CD4-positive, alpha-beta T cell (primary cell): ENCODE results near the gene CALCR. TPM values are rescaled to one million over a fixed set of nuclear protein-coding genes. Genes with fewer than 3 reads are reported as not detected.
"Not testable (repeated sequence)": the region's sequence is repeated elsewhere in the genome, so short reads cannot be mapped to it uniquely, and the experiment has no call there.

ENCODE experiments used
- ATAC-seq: fragments of 200-7000 bp; cut with Tn5 transposase; one replicate; pipeline ENCODE4 v1.10.0; 2022; ENCODE audit warnings: mild to moderate bottlenecking; ENCODE audit not compliant: poor library complexity
- CTCF ChIA-PET: fragments of 350-600 bp; sonication (Branson Sonifier 250); formaldehyde crosslinking; loops from one replicate; lab custom pipeline; 2021; ENCODE audit warnings: antibody characterized with exemption, inconsistent platforms; lab: Charles Lee
- POLR2A ChIA-PET: fragments of 350-600 bp; sonication (Branson Sonifier 250); formaldehyde crosslinking; loops from one replicate; lab custom pipeline; 2021; ENCODE audit warnings: antibody characterized with exemption, inconsistent platforms; lab: Charles Lee
- DNase-seq, 14 experiments: peaks; one replicate each; pipeline ENCODE4 v3.0.0-alpha.2; 2013 to 2020; ENCODE audit warnings: mixed read lengths in 2 of 14
- H3K27ac ChIP-seq, 2 donors: one replicate each; pipeline versions ENCODE4 v1.5.1 to v1.7.0; 2013; ENCODE audit warnings: low read length in 2 of 2, low read depth in 1 of 2, mild to moderate bottlenecking in 1 of 2
- H3K27me3 ChIP-seq, 2 experiments: 1 replicate in 1 of 2; 2 replicates in 1 of 2; pipeline versions ENCODE4 v1.6.1 to v1.7.0; 2013; ENCODE audit warnings: low read length in 2 of 2, control low read depth in 1 of 2, mild to moderate bottlenecking in 1 of 2, moderate library complexity in 1 of 2; ENCODE audit not compliant: insufficient read depth in 2 of 2, control insufficient read depth in 1 of 2
- H3K36me3 ChIP-seq: one replicate; pipeline ENCODE4 v1.6.1; 2013; ENCODE audit warnings: low read length, control low read depth; ENCODE audit not compliant: insufficient read depth
- H3K4me1 ChIP-seq: one replicate; pipeline ENCODE4 v1.6.1; 2013; ENCODE audit warnings: low read length, control low read depth; ENCODE audit not compliant: insufficient read depth
- H3K4me3 ChIP-seq: one replicate; pipeline ENCODE4 v1.5.1; 2013; ENCODE audit warnings: mild to moderate bottlenecking, low read length, moderate library complexity
- H3K9me3 ChIP-seq, 2 experiments: 1 replicate in 1 of 2; 2 replicates in 1 of 2; pipeline versions ENCODE4 v1.6.1 to v1.7.0; 2013; ENCODE audit warnings: low read length in 2 of 2, mild to moderate bottlenecking in 2 of 2, control low read depth in 1 of 2, moderate library complexity in 1 of 2; ENCODE audit not compliant: control insufficient read depth in 1 of 2, insufficient read depth in 1 of 2
- H3K27ac Mint-ChIP-seq: one replicate; pipeline ENCODE4 v1.8.0; 2020; ENCODE audit warnings: mixed read lengths
- H3K27me3 Mint-ChIP-seq: one replicate; pipeline ENCODE4 v1.8.0; 2021; ENCODE audit warnings: mixed read lengths
- H3K36me3 Mint-ChIP-seq: one replicate; pipeline ENCODE4 v1.8.0; 2021; ENCODE audit warnings: low read depth, mixed read lengths
- H3K4me1 Mint-ChIP-seq: one replicate; pipeline ENCODE4 v1.8.0; 2021; ENCODE audit warnings: low read depth, mixed read lengths
- H3K4me3 Mint-ChIP-seq: one replicate; pipeline ENCODE4 v1.8.0; 2020; ENCODE audit warnings: mild to moderate bottlenecking, mixed read lengths
- H3K9me3 Mint-ChIP-seq: one replicate; pipeline ENCODE4 v1.8.0; 2020; ENCODE audit warnings: mixed read lengths
- CTCF ChIP-seq: fragments of 200-600 bp; IDR thresholded peaks from one replicate; pipeline ENCODE4 v1.8.0; 2022; ENCODE audit warnings: antibody characterized with exemption, mild to moderate bottlenecking
- intact Hi-C, 2 experiments: fragments of 100-400 bp; cut with DNase I in 1 of 2; cut with micrococcal nuclease in 1 of 2; formaldehyde crosslinking; loops; one replicate each; pipeline versions ENCODE4 v1.15.1 to v1.9.0; 2023 to 2025; cut with DNase I, micrococcal nuclease
- total RNA-seq, 174 experiments: library from RNA in 2 of 174; stranded (reverse) in 2 of 174; gene quantifications; one replicate each; pipeline ENCODE4 v1.2.3 and lab custom pipeline; 2021 to 2026

The CALCR gene
- total RNA-seq, 2 experiments from 2014 or later, result not detected

- H3K27me3 Mint-ChIP-seq, result peaks cover 3% of the 10 kb centered on the region
- Histone ChIP-seq H3K27me3 (no peaks in the 10 kb centered on the region), H3K9me3 (no peaks in the 10 kb centered on the region), H3K4me1 (no peaks in the 10 kb centered on the region), H3K27ac (no peak overlapping the region), H3K4me3 (no peak overlapping the region), H3K36me3 (no peaks in the 10 kb centered on the region)
- ATAC-seq, result no peak
- intact Hi-C loops, result no loop called here
- H3K9me3 Mint-ChIP-seq, result no peaks in the 10 kb centered on the region
- TF ChIP-seq CTCF, result no peak
- H3K4me3 Mint-ChIP-seq, result no peak overlapping the region
- POLR2A ChIA-PET, result no interaction called here
- H3K36me3 Mint-ChIP-seq, result no peaks in the 10 kb centered on the region
- no peak for DNase-seq
- CTCF ChIA-PET, result no interaction called here
- no peak overlapping the region for H3K27ac Mint-ChIP-seq
- no peaks in the 10 kb centered on the region for H3K4me1 Mint-ChIP-seq
Observed at GRCh38 chr7:93594250-93594649, 19.7 kb upstream of the CALCR start.

GRCh38 chr7:93592588-93593266 lies 18.2 kb upstream of the CALCR start:
- Histone ChIP-seq H3K4me1 (no peaks in the 10 kb centered on the region), H3K27ac (no peak overlapping the region), H3K36me3 (no peaks in the 10 kb centered on the region), H3K9me3 (no peaks in the 10 kb centered on the region), H3K4me3 (no peak overlapping the region), H3K27me3 (no peaks in the 10 kb centered on the region)
- intact Hi-C loops, result no loop called here
- CTCF ChIA-PET, result no interaction called here
- no peaks in the 10 kb centered on the region for H3K9me3 Mint-ChIP-seq
- ATAC-seq, result no peak
- no peak overlapping the region for H3K4me3 Mint-ChIP-seq
- H3K4me1 Mint-ChIP-seq, result no peaks in the 10 kb centered on the region
- POLR2A ChIA-PET, result no interaction called here
- no peak for TF ChIP-seq CTCF
- peaks cover 3% of the 10 kb centered on the region for H3K27me3 Mint-ChIP-seq
- DNase-seq, result no peak
- H3K27ac Mint-ChIP-seq, result no peak overlapping the region
- no peaks in the 10 kb centered on the region for H3K36me3 Mint-ChIP-seq

GRCh38 chr7:93591224-93592050 lies 16.9 kb upstream of the CALCR start:
- CTCF ChIA-PET, H3K36me3 Mint-ChIP-seq, H3K27ac ChIP-seq, H3K36me3 ChIP-seq, intact Hi-C loops, H3K4me3 ChIP-seq, DNase-seq, ATAC-seq, POLR2A ChIA-PET, H3K4me3 Mint-ChIP-seq, H3K27me3 Mint-ChIP-seq, H3K4me1 ChIP-seq, H3K9me3 Mint-ChIP-seq, H3K27me3 ChIP-seq, H3K9me3 ChIP-seq, H3K4me1 Mint-ChIP-seq, H3K27ac Mint-ChIP-seq: not testable (repeated sequence)

GRCh38 chr7:93586479-93586865 lies 11.9 kb upstream of the CALCR start:
- H3K36me3 Mint-ChIP-seq, result not testable (repeated sequence)

GRCh38 chr7:93585694-93586478 lies 11.4 kb upstream of the CALCR start:
- H3K27ac ChIP-seq, H3K9me3 Mint-ChIP-seq, H3K4me3 Mint-ChIP-seq, H3K27me3 Mint-ChIP-seq, H3K4me1 ChIP-seq, H3K4me3 ChIP-seq, H3K36me3 Mint-ChIP-seq, intact Hi-C loops, H3K27me3 ChIP-seq, CTCF ChIA-PET, H3K27ac Mint-ChIP-seq, DNase-seq, H3K9me3 ChIP-seq, ATAC-seq, POLR2A ChIA-PET, H3K36me3 ChIP-seq, H3K4me1 Mint-ChIP-seq: not testable (repeated sequence)

More at GRCh38 chr7:93586479-93586865, 11.9 kb upstream of the CALCR start:
- ATAC-seq, H3K9me3 Mint-ChIP-seq, H3K36me3 ChIP-seq, H3K27ac Mint-ChIP-seq, DNase-seq, H3K27me3 ChIP-seq, H3K4me3 Mint-ChIP-seq, POLR2A ChIA-PET, H3K4me1 ChIP-seq, H3K9me3 ChIP-seq, H3K4me3 ChIP-seq, H3K4me1 Mint-ChIP-seq, intact Hi-C loops, CTCF ChIA-PET, H3K27me3 Mint-ChIP-seq, H3K27ac ChIP-seq: not testable (repeated sequence)
